ENCODE data around the gene KRT12.

KRT12 gene

DNA sequence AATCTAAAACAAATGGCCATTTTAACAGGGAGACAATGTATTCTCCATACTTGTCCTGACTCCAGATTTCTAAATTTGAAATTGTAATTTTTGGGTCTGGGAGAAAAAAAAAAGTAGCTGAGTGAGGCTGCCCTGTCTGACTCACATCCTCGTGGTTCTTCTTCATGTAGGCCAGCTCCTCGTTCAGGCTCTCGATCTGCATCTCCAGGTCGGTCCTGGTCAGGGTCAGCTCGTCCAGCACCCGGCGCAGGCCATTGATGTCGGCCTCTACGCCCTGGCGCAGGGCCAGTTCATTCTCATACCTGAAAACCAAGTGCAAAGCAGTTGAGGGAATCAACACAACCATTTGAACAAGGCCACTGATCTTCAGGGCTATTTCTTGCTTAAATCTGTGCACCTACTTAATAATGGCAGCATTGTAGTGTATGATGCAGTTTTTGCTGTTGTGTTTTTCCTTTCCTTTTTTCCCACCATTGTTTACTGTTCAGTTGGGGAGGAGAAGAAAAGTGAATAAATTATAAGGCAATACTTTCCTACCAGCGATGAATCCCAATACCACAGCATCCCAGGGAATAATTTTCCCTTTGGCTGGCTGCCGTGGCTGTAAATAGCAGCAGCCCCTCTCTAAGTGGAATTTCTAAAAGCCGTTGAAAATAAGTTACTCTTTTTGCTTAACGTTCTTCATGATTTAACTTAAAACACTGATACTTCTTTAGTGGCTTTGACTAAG is 2.2 kb downstream of the KRT12 start:
- TF ChIP-seq CTCF (IDR thresholded peaks at IDR 0.05), result no peak

GRCh38 chr17:40862985-40863733 is 3.9 kb downstream of the KRT12 start:
- TF ChIP-seq CTCF (IDR thresholded peaks at IDR 0.05), result 0 out of 2 replicates have a peak, but pooled peaks have one; percentile 10

- no peak for TF ChIP-seq CTCF (IDR thresholded peaks at IDR 0.05)
These were observed 7.5 kb downstream of the KRT12 start for GRCh38 chr17:40859536-40859935.

DNA sequence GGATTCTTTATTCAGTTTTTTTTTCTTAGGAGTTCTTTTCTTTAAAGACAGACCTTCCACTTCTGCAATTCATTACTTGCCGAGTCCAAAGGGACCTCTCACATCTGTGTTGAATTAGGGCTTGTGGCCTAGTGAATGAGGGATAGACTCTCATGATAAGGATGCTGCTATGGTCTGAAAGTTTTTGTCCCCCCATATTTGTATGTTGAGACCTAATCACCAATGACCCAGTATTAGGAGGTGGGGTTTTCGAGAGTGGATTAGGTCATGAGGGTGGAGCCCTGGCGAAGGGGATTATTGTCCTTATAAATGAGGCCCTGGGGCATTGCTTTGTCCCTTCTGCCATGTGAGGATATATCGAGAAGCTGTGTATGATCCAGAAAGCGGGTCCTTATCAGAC is 9.5 kb downstream of the KRT12 start:
- no peak for TF ChIP-seq CTCF (IDR thresholded peaks at IDR 0.05)

- TF ChIP-seq CTCF (IDR thresholded peaks at IDR 0.05), result no peak
These were observed 12.7 kb downstream of the KRT12 start for GRCh38 chr17:40854175-40854814.

DNA sequence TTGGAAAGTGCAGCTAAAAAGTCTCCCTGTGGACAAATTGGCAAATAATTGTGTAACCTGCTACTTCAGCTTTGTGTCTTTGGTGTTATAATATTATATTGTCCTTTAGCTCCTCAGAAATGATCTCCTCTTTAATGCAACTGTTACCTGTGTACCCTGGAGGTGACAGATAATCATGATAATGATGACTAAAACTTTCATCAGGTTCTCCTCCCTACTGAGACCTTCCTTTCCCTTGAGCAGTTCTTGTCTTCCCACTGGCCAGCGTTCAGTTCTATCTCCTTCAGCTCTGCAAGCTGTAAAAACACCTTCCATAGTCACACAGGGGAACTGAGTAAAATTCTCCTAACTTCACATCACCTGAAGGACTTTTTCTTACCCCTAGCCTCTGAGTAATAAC is 14.7 kb downstream of the KRT12 start:
- TF ChIP-seq CTCF (IDR thresholded peaks at IDR 0.05), result no peak

DNA sequence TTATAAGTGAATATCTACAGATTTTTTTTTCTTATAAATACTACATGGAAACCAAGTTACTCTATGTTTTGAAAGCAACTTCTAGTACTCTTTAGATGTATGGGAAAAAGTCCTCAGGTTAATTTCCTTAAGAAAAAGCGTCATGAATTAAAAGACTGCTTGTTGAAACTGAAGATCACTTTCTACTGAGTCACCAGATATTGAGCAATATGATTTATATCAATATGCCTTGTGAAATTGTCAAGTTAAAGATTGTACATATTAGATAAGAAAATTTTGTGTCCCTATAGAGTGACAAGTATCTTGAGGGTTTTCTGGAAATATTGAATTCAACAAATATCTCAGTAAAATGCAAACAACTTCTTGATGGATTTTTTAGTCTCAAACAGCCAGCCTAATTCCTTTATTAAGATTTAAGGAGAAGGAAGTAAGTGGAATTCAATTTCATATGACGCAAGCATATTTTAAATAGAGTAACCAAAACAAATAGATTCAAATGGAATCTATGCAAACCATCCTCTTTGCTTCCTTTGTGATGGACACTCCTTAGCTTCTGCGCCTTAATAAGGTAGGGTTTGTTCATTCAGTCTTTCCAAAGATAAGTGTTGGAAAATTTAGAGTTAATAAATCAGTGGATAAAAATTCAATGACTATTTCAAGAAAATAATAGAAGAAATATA is 16.6 kb downstream of the KRT12 start:
- TF ChIP-seq CTCF (IDR thresholded peaks at IDR 0.05), result no peak

All from LNCAP (cell line).